Endothelial cell of umbilical vein (primary cell): ENCODE measurements around the gene GCM1. TPM values are rescaled to one million over a fixed set of nuclear protein-coding genes. Genes with fewer than 3 reads are reported as not detected.

Experiments
- BruUV-seq: library from RNA; stranded (reverse); fragments of 400-500 nt; replicated peaks from 2 replicates; lab custom pipeline; 2021; lab: Mats Ljungman, UMichigan
- CTCF ChIA-PET: fragments of 300-600, 350-600 bp; sonication (Branson Sonifier 250); formaldehyde crosslinking; loops from one replicate; lab custom pipeline; 2021; ENCODE audit warnings: antibody characterized with exemption, inconsistent platforms; lab: Charles Lee
- POLR2A ChIA-PET: fragments of 300-600, 350-600 bp; sonication (Branson Sonifier 250); formaldehyde crosslinking; loops from one replicate; lab custom pipeline; 2021; ENCODE audit warnings: antibody characterized with exemption, inconsistent platforms; lab: Charles Lee
- DNase-seq: peaks from one replicate; pipeline ENCODE4 v3.0.0-alpha.2; 2011; ENCODE audit warnings: low read depth, low spot score
- FAIRE-seq: peaks from 2 replicates; lab custom pipeline; 2011; peaks lifted over from hg19 to GRCh38; lab: Jason Lieb, UNC
- H2AFZ ChIP-seq: 2 replicates; pipeline ENCODE4 v1.6.0; 2012; ENCODE audit warnings: low read depth, low read length, control low read depth, inconsistent platforms
- H3K27ac ChIP-seq: 2 replicates; pipeline ENCODE4 v1.5.1; 2011; ENCODE audit warnings: low read depth, mild to moderate bottlenecking, control low read depth, low read length, moderate library complexity; ENCODE audit not compliant: insufficient read depth
- H3K27me3 ChIP-seq, 2 experiments: 2 replicates each; pipeline versions ENCODE4 v1.6.0 to v1.6.1; 2011; ENCODE audit warnings: low read length in 2 of 2, mixed read lengths in 1 of 2; ENCODE audit not compliant: control insufficient read depth in 2 of 2, insufficient read depth in 2 of 2
- H3K36me3 ChIP-seq, 2 experiments: 2 replicates in 1 of 2; 3 replicates in 1 of 2; pipeline ENCODE4 v1.5.1; 2011; ENCODE audit warnings: low read length in 2 of 2, mild to moderate bottlenecking in 1 of 2, moderate library complexity in 1 of 2; ENCODE audit not compliant: control insufficient read depth in 2 of 2, insufficient read depth in 2 of 2; ENCODE audit errors: extremely low read depth in 1 of 2
- H3K4me1 ChIP-seq: 3 replicates; pipeline ENCODE4 v1.5.1; 2011; ENCODE audit warnings: mild to moderate bottlenecking, low read length; ENCODE audit not compliant: control insufficient read depth, insufficient read depth; ENCODE audit errors: extremely low read depth
- H3K4me2 ChIP-seq: 2 replicates; pipeline ENCODE4 v1.6.1; 2011; ENCODE audit warnings: low read length, control low read depth, mixed read lengths; ENCODE audit not compliant: insufficient read depth
- H3K4me3 ChIP-seq, 3 experiments: fragments of 200-600 bp in 1 of 3; sonication (generic), shearing (Covaris generic) in 1 of 3; replicated peaks in 1 of 3; 2 replicates each; pipeline ENCODE4 v1.5.1; 2011 to 2016; ENCODE audit warnings: control low read depth in 3 of 3, low read length in 3 of 3, mild to moderate bottlenecking in 2 of 3, inconsistent platforms in 1 of 3, low read depth in 1 of 3, moderate library complexity in 1 of 3; ENCODE audit not compliant: insufficient read depth in 1 of 3
- H3K79me2 ChIP-seq: 2 replicates; pipeline ENCODE4 v1.6.0; 2012; ENCODE audit warnings: low read length, inconsistent platforms; ENCODE audit not compliant: control insufficient read depth, insufficient read depth
- H3K9ac ChIP-seq: replicated peaks from 2 replicates; pipeline ENCODE3; 2011; ENCODE audit warnings: low read length, control low read depth; ENCODE audit not compliant: insufficient read depth; ENCODE audit errors: extremely low read depth
- H3K9me1 ChIP-seq: replicated peaks from 3 replicates; pipeline ENCODE4 v1.6.0; 2011; ENCODE audit warnings: mild to moderate bottlenecking, low read length; ENCODE audit not compliant: control insufficient read depth, insufficient read depth; ENCODE audit errors: extremely low read depth
- H3K9me3 ChIP-seq: replicated peaks from 2 replicates; pipeline ENCODE4 v1.5.1; 2012; ENCODE audit warnings: low read length, inconsistent platforms; ENCODE audit not compliant: control insufficient read depth, insufficient read depth
- H4K20me1 ChIP-seq: replicated peaks from 2 replicates; pipeline ENCODE3; 2011; ENCODE audit warnings: mild to moderate bottlenecking, low read length; ENCODE audit not compliant: control insufficient read depth, insufficient read depth; ENCODE audit errors: extremely low read depth
- EZH2 ChIP-seq: IDR thresholded peaks from 2 replicates; pipeline ENCODE4 v1.6.1; 2012; ENCODE audit warnings: borderline replicate concordance, low read depth, mild to moderate bottlenecking, moderate library complexity, low read length, inconsistent platforms; ENCODE audit not compliant: severe bottlenecking
- FOS ChIP-seq: IDR thresholded peaks from 2 replicates; pipeline ENCODE4 v1.6.1; 2011; ENCODE audit warnings: mild to moderate bottlenecking, low read length, moderate library complexity, borderline replicate concordance; ENCODE audit not compliant: insufficient read depth
- GATA2 ChIP-seq: IDR thresholded peaks from 2 replicates; pipeline ENCODE4 v1.7.0; 2011; ENCODE audit warnings: low read depth, mild to moderate bottlenecking, moderate library complexity, mixed read lengths, low read length; ENCODE audit not compliant: insufficient read length, insufficient read depth
- JUN ChIP-seq: IDR thresholded peaks from 2 replicates; pipeline ENCODE4 v1.6.1; 2011; ENCODE audit warnings: borderline replicate concordance, low read depth; ENCODE audit not compliant: insufficient read length, insufficient read depth
- MYC ChIP-seq: IDR thresholded peaks from one replicate; pipeline ENCODE4 v1.6.1; 2011; ENCODE audit warnings: mild to moderate bottlenecking, low read depth, low read length
- POLR2A ChIP-seq: IDR thresholded peaks from 2 replicates; pipeline ENCODE4 v1.6.1; 2012; ENCODE audit warnings: low read depth, mild to moderate bottlenecking, control low read depth, low read length
- POLR2AphosphoS5 ChIP-seq: IDR thresholded peaks from 2 replicates; pipeline ENCODE4 v1.6.1; 2012; ENCODE audit warnings: low read depth, mild to moderate bottlenecking, control low read depth, low read length, moderate library complexity; ENCODE audit not compliant: insufficient read depth
- dilution Hi-C: fragments of 300-500 bp; cut with MboI; formaldehyde crosslinking; loops from one replicate; pipeline ENCODE4 v1.15.0; 2019; ENCODE audit warnings: low sequenced_read_pairs; ENCODE audit not compliant: extremely low pct_ligation_motif_present
- intact Hi-C: fragments of 100-400 bp; cut with micrococcal nuclease; formaldehyde crosslinking; loops from one replicate; pipeline ENCODE4 v1.10.0; 2022
- polyA plus RNA-seq, 4 experiments: library from polyadenylated mRNA; depleted of rRNA in 3 of 4; stranded (reverse) in 3 of 4; unstranded in 1 of 4; fragments of >200 nt; gene quantifications; 2 replicates each; pipeline versions ENCODE4 v1.2.1 to v1.2.3, GENCODE V29; 2011 to 2012; ENCODE audit warnings: missing spikeins in 1 of 4
- total RNA-seq: library from RNA; stranded (reverse); gene quantifications from 2 replicates; pipeline ENCODE4 v1.2.3, GENCODE V29; 2021
- TF ChIP-seq, protein P1 (sequence below): IDR thresholded peaks from 2 replicates; pipeline ENCODE4 v1.6.1; 2011; ENCODE audit not compliant: insufficient read depth, insufficient read length
- TF ChIP-seq, protein P2 (sequence below), 2 donors: IDR thresholded peaks; 1 replicate in 1 of 2; 2 replicates in 1 of 2; pipeline ENCODE4 v1.5.1; 2011; ENCODE audit warnings: low read length in 2 of 2, mild to moderate bottlenecking in 2 of 2, moderate library complexity in 2 of 2, control low read depth in 1 of 2, inconsistent platforms in 1 of 2, low read depth in 1 of 2; ENCODE audit not compliant: insufficient read depth in 1 of 2; ENCODE audit errors: extremely low read depth in 1 of 2

The GCM1 gene
- total and polyA plus RNA-seq, 2 donors (not counting 3 experiments of a cell fraction or from before 2014, with no cell fraction given): not detected

- no TSS peak for BruUV-seq
Observed at GRCh38 chr6:53195048-53195447, 46.4 kb upstream of the GCM1 start.

More at GRCh38 chr6:53195048-53195447, 46.4 kb upstream of the GCM1 start:
- Histone ChIP-seq H3K4me1 (no peaks in the 10 kb centered on the region), H4K20me1 (no peaks in the 10 kb centered on the region), H3K27ac (no peak overlapping the region), H3K9me3 (no peaks in the 10 kb centered on the region), H3K79me2 (no peaks in the 10 kb centered on the region), H3K4me2 (no peak overlapping the region), H3K27me3 (peaks cover 0 to 4% of the 10 kb centered on the region in 2 experiments), H3K9ac (no peak overlapping the region), H3K9me1 (no peaks in the 10 kb centered on the region), H3K36me3 (no peaks in the 10 kb centered on the region), H2AFZ (no peak overlapping the region), H3K4me3 (no peak overlapping the region)
- no peak for TF ChIP-seq MYC
- no peak for TF ChIP-seq FOS
- TF ChIP-seq JUN: no peak
- TF ChIP-seq, protein P1, sequence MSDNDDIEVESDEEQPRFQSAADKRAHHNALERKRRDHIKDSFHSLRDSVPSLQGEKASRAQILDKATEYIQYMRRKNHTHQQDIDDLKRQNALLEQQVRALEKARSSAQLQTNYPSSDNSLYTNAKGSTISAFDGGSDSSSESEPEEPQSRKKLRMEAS: no peak
- TF ChIP-seq, protein P2, sequence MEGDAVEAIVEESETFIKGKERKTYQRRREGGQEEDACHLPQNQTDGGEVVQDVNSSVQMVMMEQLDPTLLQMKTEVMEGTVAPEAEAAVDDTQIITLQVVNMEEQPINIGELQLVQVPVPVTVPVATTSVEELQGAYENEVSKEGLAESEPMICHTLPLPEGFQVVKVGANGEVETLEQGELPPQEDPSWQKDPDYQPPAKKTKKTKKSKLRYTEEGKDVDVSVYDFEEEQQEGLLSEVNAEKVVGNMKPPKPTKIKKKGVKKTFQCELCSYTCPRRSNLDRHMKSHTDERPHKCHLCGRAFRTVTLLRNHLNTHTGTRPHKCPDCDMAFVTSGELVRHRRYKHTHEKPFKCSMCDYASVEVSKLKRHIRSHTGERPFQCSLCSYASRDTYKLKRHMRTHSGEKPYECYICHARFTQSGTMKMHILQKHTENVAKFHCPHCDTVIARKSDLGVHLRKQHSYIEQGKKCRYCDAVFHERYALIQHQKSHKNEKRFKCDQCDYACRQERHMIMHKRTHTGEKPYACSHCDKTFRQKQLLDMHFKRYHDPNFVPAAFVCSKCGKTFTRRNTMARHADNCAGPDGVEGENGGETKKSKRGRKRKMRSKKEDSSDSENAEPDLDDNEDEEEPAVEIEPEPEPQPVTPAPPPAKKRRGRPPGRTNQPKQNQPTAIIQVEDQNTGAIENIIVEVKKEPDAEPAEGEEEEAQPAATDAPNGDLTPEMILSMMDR (IDR thresholded peaks at IDR 0.05; ENCODE audit: extremely low read depth in 1 of 2, insufficient read depth in 1 of 2, low read depth in 1 of 2, low read length in 2 of 2): no peak
- no peak for TF ChIP-seq POLR2A
- TF ChIP-seq POLR2AphosphoS5: no peak
- TF ChIP-seq EZH2: no peak
- TF ChIP-seq GATA2: no peak
- CTCF ChIA-PET: no interaction called here
- POLR2A ChIA-PET: no interaction called here
- FAIRE-seq: no peak
- dilution Hi-C loops (no loop called here), intact Hi-C loops (no loop called here)
- no peak for DNase-seq
